IPS-NIHi7 (cell line): ENCODE results near the gene LYST.
A peak's percentile ranks its signal among the peaks of the same experiment; 100 is the strongest.
"Not testable (repeated sequence)": the region's sequence is repeated elsewhere in the genome, so short reads cannot be mapped to it uniquely, and the experiment has no call there.

Source experiments
- DNase-seq: peaks from one replicate; pipeline ENCODE4 v3.0.0; 2012; ENCODE audit warnings: mixed read lengths; ENCODE audit errors: extremely low spot score

The LYST gene

DNA sequence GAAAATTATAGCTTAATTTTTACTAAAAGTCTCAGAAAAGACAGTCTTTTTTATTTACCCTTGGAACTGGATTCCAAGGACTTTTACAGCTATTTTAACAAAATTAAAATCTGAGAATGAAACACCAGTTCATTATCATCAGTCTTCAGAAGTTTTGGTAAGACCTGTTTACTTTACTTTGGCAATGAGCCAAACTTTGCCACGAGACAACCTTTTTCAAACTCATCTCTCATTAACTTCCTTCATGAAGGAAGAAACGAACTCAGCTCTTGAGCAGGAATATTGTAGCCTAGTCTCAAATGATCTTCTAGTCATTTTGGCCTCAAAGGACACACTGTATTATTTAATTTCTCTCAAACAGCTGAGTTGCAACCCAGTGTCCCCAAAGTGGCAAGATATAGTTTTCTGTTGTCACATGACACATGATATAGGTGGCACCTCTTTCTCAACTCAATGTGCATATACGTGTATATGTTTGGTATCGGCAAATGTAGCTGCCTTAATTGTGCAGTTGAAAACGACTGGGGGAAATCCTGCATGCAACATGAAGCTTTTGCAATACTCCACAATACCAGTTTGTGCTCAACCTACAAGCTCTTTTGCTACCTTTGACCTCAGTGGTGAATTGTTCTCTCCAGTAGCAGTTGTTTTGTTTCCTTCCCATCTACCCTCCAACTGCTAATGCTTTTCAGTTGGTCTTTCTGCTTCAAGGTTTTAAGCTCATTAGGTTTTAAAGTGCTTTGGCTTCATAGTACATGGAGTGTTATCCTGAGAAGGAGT, 208.8 kb downstream of the LYST start:
- DNase-seq: no peak

GRCh38 chr1:235657269-235657668, 209.4 kb downstream of the LYST start:
- no peak for DNase-seq

GRCh38 chr1:235652364-235652763, 214.3 kb downstream of the LYST start:
- DNase-seq: no peak

DNA sequence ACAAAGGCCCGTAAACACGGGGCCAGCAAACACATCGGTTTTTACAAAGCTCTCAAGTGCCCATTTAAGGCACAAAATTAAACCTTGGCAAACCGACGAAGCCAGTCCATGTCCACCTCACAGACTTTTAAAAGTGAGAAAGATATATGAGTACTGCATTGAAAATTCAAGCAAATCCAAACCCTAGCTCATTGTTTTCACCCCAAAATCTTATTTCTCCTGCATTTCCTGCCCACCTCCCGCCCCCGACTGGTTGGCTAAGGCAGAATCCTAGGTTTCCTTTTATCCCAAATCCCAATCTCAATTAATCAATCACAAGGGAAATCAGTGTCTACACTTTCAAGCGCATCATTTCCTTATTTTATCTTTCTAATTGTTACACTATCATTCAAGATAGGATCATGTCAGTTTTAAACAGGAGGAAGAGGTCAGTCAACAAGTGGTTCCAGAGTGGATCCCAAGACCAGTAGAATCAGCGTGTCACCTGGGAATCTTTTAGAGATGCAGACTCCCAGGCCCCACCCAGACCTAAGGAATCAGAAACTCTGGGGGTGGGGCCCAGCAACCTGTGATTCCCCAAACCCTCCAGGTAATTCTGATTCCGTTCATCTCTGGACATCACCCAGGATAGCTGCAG, 215.4 kb downstream of the LYST start:
- no peak for DNase-seq

DNA sequence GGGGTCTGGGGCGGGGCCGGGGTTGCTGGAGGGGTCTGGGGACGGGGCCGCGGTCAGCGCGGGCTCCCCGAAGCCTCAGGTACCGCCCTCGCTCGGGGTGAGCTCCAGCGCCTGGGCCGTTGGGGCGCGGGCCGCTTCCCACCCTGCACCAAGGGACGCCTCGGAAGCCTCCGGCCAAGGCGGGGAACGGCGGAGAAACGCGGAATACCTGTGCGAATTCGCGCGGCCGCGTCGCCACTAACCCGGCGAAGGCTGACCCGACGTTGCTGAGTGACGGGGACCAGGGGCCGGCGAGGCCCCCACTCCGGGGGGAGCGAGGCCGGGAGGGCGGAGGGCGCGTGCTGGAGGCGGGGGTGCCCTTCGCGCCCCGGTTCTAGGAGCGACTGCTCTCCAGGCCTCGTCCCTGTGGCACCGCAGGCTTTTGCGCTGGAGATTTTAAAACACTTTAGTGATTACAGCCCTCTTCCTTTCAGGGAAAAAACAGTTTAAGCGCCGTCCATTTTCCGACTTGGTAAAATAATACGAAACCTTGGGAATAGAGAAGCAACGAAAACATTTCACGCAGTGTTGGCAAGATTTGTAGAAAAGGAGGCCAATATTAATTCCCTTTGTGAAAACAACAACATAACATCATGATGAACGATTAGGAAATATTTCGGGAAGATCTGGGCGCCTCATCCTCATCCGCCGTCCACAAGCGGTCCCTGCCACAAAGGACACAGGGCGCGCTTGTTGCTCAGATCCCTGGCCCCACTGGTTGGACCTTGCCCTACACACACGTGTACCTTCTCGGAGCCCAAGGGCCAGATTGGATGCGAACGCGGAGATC, 216.2 kb downstream of the LYST start:
- DNase-seq: peak; percentile 75

DNA sequence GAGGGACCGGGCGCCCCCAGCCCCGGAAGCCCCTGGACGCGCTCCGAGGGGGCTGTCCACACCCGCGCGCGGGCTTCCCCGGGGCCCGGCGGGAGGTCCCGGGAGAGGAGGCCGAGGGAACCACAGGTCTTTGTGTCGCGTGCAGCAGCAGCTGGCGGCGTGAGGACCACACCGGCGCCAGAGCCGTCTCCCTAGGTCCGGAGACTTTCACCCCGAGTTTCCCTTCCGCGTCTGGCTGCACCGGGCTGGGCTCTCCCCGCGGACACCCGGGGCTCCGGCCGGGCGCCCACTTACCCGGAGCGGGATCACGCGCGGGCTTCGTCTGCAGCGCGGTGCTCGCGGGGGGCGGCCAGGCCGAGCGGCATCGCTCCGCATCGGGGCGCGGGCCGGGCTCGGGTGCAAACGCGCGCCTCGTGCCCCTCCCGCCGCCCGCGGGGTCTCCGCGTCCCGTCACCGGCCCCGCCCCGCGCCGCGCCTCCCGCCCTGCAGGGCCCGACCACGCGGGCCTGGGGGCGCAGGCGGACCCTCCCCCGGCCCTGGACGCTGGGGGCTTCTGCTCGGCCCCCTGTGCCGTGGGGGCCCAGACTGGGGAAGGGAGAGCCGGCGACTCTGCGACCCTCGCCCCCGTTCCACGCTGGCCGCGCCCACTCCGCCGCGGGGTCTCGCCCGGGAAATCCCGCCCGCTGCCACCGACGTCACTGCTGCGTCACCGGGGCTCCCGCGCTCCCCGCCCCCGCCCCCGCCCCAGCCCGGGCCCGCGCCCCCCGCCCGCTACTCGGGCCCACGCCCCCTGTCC, 217.1 kb downstream of the LYST start, which contains the start of gene GNG4:
Gene GNG4, minus strand, starts transcription at position 417 of the 796 bp plus-strand sequence. CDS start 65,946 bp downstream, outside the sequence.
- peak; percentile 81 for DNase-seq

DNA sequence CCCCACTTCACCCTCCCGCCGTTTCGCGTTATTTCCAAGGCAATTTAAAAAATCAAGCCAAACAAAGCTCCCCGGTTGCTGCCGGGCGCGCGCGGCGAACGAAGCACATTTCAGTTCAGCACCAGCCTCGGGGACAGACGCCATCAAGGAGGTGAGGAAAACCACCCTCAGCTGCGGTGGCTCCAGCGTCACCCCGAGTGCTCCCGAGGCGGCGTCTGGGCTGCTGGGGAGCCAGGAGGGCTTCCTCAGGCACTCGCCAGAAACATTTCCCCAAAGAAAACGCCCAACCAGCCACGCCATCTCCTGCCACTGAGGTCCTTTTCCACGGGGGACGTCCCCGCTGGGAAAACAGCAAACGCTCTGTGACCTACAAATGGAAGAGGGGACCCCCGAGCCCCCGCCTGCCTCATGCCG, 217.7 kb downstream of the LYST start:
- DNase-seq: peak; percentile 75

GRCh38 chr1:235648407-235648907, 218.2 kb downstream of the LYST start:
- no peak for DNase-seq

DNA sequence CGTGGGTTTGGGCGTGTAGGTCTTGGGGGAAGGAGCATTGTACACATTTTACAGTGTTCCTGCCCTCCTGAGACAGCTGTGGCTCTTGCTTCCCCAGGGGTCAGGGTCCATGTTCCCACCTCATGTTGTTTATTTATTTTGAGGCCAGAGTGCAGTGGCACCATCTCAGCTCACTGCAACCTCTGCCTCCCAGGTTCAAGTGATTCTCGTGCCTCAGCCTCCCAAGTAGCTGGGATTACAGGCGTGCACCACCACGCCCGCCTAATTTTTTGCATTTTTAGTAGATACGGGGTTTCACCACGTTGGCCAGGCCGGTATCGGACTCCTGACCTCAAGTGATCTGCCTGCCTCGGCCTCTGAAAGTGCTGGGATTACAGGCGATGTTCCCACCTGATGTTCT, 219.2 kb downstream of the LYST start:
- not testable (repeated sequence) for DNase-seq

GRCh38 chr1:235646463-235646862, 220.2 kb downstream of the LYST start:
- no peak for DNase-seq

GRCh38 chr1:235644693-235645305, 221.9 kb downstream of the LYST start:
- DNase-seq: no peak

GRCh38 chr1:235643837-235644692, 222.6 kb downstream of the LYST start:
- DNase-seq: no peak

DNA sequence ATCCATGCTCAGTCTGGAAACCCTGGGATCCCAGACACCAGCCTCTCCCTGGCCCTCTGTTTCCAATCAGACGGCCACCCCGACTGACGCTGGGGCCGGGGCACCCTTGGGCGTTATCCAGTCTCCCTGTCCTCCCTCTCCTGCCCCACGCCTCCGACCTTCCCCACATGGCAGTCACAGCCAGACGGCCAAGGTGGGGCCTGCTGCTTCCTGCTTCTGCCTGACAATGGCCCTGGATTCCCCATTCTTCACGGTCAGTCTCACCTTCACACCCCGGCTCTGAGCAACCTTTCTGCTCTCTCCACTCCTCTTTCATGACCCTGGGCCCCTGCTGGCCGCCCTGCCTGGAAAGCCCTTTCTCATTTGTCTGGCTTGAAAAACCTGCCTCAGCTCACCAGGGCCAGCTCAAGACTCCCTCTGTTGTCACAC, 223.7 kb downstream of the LYST start:
- DNase-seq: peak; percentile 54

DNA sequence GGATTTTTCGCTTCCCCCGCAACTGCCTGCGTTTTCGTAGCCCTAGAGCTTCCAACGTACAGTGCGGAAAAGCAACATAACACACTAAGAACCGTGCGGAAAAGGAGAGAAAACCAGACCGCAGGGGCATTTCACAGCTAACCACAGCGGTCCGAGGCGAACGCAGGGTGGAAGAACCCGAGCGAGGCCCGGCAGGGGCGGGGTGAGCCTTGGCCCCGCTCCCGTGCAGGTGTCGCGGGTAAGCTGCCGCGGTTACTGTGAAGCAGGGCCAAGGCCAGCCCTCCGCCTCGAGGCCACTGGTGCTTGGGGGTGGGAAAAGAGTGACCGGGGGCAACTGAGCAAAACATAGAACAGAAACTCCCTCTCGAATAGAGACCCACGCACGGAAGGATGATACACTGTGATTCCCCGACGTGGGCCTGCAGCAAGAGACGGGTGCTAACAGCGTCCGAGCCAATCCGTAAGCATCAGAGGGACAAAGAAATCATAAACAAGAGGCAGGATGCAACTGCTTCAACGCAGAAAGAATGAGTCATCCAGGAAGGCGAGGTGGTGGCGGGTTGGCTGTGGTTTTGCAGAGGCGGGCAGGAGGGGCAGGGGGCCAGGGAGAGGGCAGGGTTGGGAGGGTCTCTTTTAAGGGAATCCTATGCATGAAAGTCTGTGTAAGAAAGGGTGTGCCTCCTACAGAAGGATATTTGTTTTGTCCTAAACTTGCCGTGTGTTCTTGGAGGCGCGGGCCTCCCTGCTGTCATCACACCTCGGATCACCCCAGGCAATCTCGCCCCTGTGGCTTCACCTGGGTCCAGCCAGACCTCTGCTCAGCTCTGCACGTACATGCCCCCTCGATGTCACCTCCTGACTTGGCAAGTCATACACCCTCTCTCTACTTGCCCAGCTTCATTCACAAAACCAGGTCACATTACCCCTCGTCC, 224.4 kb downstream of the LYST start:
- DNase-seq: peak; percentile 66

GRCh38 chr1:235640580-235640979, 226.1 kb downstream of the LYST start:
- no peak for DNase-seq

- no peak for DNase-seq
These were observed 227.2 kb downstream of the LYST start for GRCh38 chr1:235639226-235640205.

DNA sequence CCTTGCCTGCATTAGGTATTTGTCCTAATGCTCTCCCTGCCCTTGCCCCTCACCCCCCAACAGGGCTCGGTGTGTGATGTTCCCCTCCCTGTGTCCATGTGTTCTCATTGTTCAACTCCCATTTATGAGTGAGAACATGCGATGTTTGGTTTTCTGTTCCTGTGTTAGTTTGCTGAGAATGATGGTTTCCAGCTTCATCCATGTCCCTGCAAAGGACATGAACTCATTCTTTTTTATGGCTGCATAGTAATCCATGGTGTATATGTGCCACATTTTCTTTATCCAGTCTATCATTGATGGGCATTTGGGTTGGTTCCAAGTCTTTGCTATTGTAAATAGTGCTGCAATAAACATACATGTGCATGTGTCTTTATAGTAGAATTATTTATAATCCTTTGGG, 228.1 kb downstream of the LYST start:
- not testable (repeated sequence) for DNase-seq
